ENCODE results near the gene KCMF1.

DNA sequence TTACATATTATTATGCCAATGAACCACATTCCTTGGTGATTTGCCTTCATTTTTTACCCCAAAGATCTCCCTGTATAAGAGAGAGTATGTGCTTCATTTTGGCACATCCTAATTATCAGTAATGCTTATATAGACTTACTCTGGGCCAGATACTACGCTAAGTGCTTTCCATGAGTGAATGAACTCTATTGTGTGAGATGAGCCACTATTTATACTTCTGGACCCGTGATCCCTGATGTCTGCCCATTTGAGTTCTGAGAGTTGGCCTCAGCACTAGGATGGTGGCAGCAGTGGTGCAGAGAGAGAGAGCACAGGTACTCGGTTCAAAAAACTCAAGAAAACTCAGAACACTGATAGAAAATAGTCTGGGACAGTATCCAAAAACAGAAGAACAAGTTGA, 17.4 kb upstream of the KCMF1 start:
- TF ChIP-seq CTCF (IDR thresholded peaks at IDR 0.05) (no peak), EP300 (IDR thresholded peaks at IDR 0.05) (no peak), POLR2A (IDR thresholded peaks at IDR 0.05) (no peak), POLR2AphosphoS5 (IDR thresholded peaks at IDR 0.05) (no peak)

Measured in upper lobe of left lung (tissue), 4 donors.